GM19193 (cell line): ENCODE measurements around the gene TTC9C.
A peak's percentile ranks its signal among the peaks of the same experiment; 100 is the strongest.

ENCODE experiments used
- POLR2A ChIP-seq: IDR thresholded peaks from 4 replicates; pipeline ENCODE4 v1.6.1; 2011; ENCODE audit not compliant: insufficient read depth, insufficient read length; ENCODE audit errors: extremely low read depth

The TTC9C gene

DNA sequence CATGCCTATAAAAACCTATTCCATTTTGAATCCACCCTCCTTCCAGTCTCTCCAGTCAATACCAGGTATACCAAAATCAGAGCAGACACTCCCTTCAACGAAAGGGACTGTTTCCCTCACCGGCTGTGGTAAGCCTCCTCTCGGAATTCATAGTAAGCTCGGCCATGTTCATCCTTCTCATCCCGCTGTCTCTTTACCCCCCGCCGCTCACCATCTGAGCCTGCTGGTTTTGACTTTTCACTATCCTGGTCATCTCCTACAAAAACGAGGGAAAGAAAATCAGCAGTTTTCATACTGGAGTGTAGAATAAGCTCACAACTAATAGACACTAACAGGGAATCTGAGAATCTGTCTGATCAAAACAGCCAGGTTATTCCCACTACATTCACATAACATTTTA lies 4.1 kb upstream of the TTC9C start:
- no peak for TF ChIP-seq POLR2A

- TF ChIP-seq POLR2A, result no peak
Measured at GRCh38 chr11:62725646-62726045, 2.6 kb upstream of the TTC9C start.

GRCh38 chr11:62726156-62726914 lies 2.0 kb upstream of the TTC9C start:
- TF ChIP-seq POLR2A, result no peak

DNA sequence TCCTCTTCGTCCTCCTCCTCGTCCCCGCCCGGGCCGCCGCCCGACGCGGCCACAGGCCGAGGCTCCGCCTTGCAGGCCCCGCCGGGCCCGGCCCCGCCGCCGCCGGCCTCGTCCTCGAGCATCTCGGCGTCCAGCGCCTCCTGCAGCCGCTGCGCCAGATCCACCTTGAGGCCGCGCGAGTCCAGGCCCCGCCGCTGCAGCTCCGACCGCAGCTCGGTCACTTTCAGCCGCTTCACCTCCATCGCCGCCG lies 1.4 kb upstream of the TTC9C start:
- no peak for TF ChIP-seq POLR2A

DNA sequence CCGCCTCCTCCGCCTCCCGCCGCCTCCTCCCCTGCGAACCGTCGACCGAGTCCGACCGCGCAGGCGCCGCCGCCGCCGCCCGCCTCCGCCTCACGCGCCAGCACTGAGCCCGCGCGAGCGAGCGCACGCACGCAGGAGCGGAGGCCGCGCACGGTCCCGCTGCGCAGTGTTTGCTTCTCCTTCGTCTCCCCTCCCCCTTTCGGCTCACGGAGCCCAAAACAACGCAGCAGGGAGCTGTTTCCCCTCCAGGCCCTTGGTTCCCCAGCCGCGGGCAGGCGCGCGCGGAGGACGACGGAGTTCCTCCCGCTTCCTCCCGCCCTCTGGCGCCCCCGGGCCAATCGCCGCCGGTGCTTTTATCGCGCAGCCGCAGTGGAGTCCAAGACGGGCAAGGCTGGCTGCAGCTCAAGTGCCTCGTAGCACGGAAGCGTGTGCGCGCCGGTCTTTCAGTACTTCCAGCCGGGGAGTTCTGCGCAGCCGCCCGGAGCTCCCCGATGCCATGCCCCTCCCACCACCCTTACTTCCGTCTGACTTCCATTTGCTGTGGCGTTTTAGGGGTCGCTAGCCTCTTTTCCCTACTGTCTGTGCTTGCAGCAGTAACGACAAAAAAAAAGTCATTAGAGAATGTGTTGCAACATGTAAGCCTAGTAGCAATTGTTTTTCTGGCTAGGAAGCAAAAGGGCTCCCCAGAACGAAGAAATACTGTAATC lies 968 bp upstream of the TTC9C start, which contains the start of gene HNRNPUL2:
Gene HNRNPUL2 (minus strand): TSS at position 293 of the 707 bp plus-strand sequence. CDS start 301 bp downstream, outside the sequence.
- peak; percentile 98 for TF ChIP-seq POLR2A

DNA sequence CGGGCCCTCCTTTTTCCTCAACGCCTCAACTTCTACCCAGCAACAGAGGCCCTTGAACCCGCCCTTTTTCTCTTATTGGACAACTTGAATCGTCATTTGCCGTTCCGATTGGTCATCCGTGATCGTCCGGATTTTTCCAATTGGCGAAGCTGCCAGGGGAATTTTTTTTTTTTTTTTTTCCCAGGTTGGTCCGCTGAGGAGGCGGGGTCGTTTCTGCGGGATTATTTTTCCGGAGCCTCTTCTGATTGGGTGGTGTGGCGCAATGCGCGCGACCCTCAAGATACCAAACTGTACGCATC lies 465 bp upstream of the TTC9C start:
- no peak for TF ChIP-seq POLR2A

DNA sequence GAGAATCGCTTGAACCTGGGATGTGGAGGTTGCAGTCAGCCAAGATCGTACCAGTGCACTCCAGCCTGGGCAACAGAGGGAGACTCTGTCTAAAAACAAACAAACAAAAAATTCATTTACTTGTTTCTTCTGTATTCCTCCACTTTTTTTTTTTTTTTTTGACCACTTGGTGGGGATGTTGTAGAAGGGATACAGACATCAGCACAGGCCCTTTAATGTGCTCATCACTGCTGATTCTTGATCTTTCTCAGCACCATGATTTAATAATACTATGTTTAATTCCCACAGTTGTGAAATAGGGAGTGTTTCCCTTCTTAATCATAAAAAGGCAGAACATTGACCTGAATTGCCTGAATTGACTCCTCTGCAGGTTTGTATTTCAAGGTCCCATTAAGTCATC lies 4.5 kb downstream of the TTC9C start:
- no peak for TF ChIP-seq POLR2A

DNA sequence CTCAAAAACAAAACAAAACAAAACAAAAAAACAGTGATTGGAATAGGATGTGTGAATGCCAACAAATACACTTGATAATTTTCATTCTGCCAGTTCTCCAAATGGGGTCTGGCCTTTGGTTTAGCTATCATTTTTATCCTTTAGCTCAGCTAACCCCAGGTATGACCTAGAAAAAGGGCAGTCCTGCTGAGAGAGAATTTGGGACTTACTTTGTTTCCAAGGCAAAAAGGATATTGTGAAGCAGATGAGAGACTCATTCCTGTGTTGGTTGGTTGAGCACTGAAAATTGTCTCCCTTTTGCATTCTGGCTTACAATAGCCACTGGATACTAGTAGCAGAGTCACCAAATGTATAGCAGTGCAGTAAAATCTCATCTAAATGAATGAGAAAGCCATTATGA lies 8.9 kb downstream of the TTC9C start:
- no peak for TF ChIP-seq POLR2A

- TF ChIP-seq POLR2A, result no peak
Measured at GRCh38 chr11:62747475-62748160, 19.3 kb downstream of the TTC9C start.

DNA sequence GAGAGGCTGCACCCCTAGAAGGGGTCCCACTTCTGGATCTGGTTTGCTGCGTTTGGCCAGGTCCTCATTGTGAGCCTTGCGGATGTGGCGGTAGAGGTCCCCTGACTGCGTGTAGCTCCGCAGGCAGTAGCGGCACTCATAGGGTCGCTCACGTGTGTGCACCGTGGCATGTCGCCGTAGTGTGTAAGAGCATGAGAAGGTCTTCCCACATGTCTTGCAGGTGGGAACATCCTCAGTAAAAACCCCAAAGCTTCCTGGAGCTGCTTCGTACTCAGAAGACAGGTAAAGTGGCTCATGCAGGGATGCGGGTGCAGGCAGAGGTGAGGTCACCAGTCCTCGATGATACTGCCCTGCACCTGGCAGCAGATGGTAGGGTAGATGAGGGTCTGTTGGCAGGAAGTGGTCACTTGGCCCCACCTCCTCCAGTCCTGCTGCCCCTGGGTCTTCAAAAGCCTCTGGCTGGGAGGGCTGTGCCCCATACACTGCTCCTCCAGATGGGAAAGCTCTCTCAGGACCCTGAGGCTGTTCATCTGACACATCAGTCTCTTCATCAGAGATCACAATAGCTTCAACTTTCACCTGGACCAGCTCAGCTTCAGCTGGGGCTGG lies 24.0 kb downstream of the TTC9C start:
- no peak for TF ChIP-seq POLR2A

GRCh38 chr11:62752994-62753735 lies 24.9 kb downstream of the TTC9C start:
- no peak for TF ChIP-seq POLR2A

DNA sequence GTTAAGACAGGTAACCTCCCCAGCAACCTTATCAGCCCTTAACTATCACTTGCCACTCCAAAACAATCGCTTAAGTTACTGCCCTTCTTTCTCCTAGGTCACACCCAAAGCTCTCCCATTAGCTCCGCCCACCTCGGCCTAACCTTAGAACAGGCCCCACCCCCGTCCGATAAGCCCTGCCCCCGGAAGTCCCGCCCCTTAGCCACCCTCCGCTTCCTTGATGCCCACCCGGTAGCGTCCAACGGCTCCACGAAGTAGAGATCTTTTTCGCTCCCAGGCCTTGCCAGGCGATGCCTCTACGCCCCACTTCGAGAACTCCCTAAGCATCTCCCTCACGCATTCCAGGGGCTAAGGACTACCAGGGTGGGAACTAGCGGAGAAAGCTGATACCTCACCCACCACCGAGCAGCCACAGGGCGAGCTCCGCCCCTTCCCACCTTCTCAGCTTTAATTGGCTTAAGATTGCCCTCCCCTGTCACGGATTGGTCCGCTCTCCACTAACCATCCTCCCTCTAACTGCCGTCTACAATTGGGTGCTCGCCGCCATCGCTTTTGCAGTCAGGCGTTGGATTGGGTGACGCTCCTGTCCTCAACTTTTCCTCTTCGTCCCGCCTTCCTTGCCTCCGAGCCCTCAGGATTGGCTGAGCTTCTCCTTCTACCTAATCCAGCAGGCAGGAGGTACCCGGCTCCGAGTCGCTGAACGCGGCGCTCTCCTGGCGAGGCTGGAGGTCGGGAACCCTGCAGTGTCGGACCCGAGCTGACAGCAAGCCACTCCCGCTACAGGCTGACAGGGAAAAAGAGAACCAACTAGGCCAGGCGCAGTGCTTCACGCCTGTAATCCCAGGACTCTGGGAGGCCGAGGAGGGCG lies 25.7 kb downstream of the TTC9C start, which contains the start of gene ZBTB3:
Gene ZBTB3 (minus strand): TSS at position 425 of the 868 bp plus-strand sequence. CDS start 496 bp downstream, outside the sequence.
- TF ChIP-seq POLR2A, result peak; percentile 88

DNA sequence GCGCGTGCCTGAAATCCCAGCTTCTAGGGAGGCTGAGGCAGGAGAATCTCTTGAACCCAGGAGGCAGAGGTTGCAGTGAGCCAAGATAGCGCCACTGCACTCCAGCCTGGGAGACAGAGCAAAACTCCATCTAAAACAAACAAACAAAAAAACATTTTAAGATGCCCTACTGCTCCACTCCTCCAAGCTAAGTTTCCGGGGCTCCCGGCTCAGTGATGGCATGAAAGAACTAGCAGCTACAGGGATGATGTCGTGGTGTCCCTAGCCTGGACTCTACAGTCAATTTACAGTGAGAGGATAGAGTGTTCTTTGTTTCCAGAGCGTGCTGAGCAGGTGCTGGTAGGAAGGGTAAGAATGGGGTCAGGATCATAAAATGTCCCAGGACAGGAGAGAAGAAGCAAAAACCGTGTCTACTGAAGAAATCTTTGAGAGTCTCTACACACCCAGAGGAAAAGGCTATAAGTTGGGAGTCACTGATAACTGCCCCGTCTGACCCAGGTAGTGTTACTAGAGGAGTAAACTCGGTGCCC lies 26.9 kb downstream of the TTC9C start:
- no peak for TF ChIP-seq POLR2A
